CD4-positive, CD25-positive, alpha-beta regulatory T cell (primary cell): ENCODE measurements around the gene RAB39A. TPM values are rescaled to one million over a fixed set of nuclear protein-coding genes. Genes with fewer than 3 reads are reported as not detected.
A peak's percentile ranks its signal among the peaks of the same experiment; 100 is the strongest.
"Not testable (repeated sequence)": the region's sequence is repeated elsewhere in the genome, so short reads cannot be mapped to it uniquely, and the experiment has no call there.

Experiments
- ATAC-seq, 2 donors: fragments of 150-1000 bp; cut with Tn5 transposase; one replicate each; pipeline ENCODE4 v1.10.0; 2021; ENCODE audit warnings: low read depth in 2 of 2, moderate number of reproducible peaks in 2 of 2, moderate library complexity in 1 of 2
- DNase-seq, 3 donors: peaks; one replicate each; pipeline versions ENCODE4 v3.0.0 to v3.0.0-alpha.2; 2012 to 2022; ENCODE audit warnings: mixed read lengths in 1 of 3
- H3K27ac ChIP-seq: one replicate; pipeline ENCODE4 v1.7.0; 2013; ENCODE audit warnings: mild to moderate bottlenecking, low read length; ENCODE audit not compliant: insufficient read depth, poor library complexity, severe bottlenecking
- H3K27me3 ChIP-seq: one replicate; pipeline ENCODE4 v1.7.0; 2013; ENCODE audit warnings: low read length; ENCODE audit not compliant: control insufficient read depth, insufficient read depth
- H3K36me3 ChIP-seq: one replicate; pipeline ENCODE4 v1.7.0; 2013; ENCODE audit warnings: mild to moderate bottlenecking, low read length, moderate library complexity; ENCODE audit not compliant: control insufficient read depth, insufficient read depth
- H3K4me1 ChIP-seq: 2 replicates; pipeline ENCODE4 v1.7.0; 2013; ENCODE audit warnings: mild to moderate bottlenecking, low read length; ENCODE audit not compliant: insufficient read depth, control insufficient read depth, poor library complexity, severe bottlenecking
- H3K4me3 ChIP-seq: one replicate; pipeline ENCODE4 v1.7.0; 2013; ENCODE audit warnings: low read depth, mild to moderate bottlenecking, low read length, moderate library complexity
- H3K9me3 ChIP-seq, 2 experiments: 1 replicate in 1 of 2; 2 replicates in 1 of 2; pipeline ENCODE4 v1.7.0; 2013; ENCODE audit warnings: low read length in 2 of 2, mild to moderate bottlenecking in 1 of 2, moderate library complexity in 1 of 2; ENCODE audit not compliant: control insufficient read depth in 2 of 2
- H3K27ac Mint-ChIP-seq, 3 donors: one replicate each; pipeline ENCODE4 v1.8.0; 2020 to 2022; ENCODE audit warnings: mild to moderate bottlenecking in 3 of 3, mixed read lengths in 3 of 3, moderate library complexity in 2 of 3
- H3K27me3 Mint-ChIP-seq: one replicate; pipeline ENCODE4 v1.8.0; 2022; ENCODE audit warnings: mild to moderate bottlenecking, mixed read lengths
- H3K36me3 Mint-ChIP-seq: one replicate; pipeline ENCODE4 v1.8.0; 2020; ENCODE audit warnings: mixed read lengths
- H3K4me1 Mint-ChIP-seq, 4 donors: one replicate each; pipeline ENCODE4 v1.8.0; 2020 to 2022; ENCODE audit warnings: mixed read lengths in 4 of 4, mild to moderate bottlenecking in 1 of 4
- H3K4me3 Mint-ChIP-seq, 4 donors: one replicate each; pipeline ENCODE4 v1.8.0; 2020 to 2022; ENCODE audit warnings: mild to moderate bottlenecking in 4 of 4, mixed read lengths in 4 of 4, moderate library complexity in 3 of 4
- H3K9me3 Mint-ChIP-seq, 7 donors: one replicate each; pipeline ENCODE4 v1.8.0; 2020 to 2022; ENCODE audit warnings: mixed read lengths in 7 of 7, mild to moderate bottlenecking in 3 of 7, moderate library complexity in 2 of 7
- polyA plus RNA-seq, 4 donors: library from polyadenylated mRNA; unstranded; fragments of 300-500 nt; fragmentation: Illumina TruSeq; gene quantifications; one replicate each; pipeline ENCODE4 v1.2.3, GENCODE V29; 2021
- total RNA-seq: library from RNA; stranded (reverse); gene quantifications from one replicate; pipeline ENCODE4 v1.2.3, GENCODE V29; 2022

Gene RAB39A
- total RNA-seq (not detected), polyA plus RNA-seq (under 1 TPM in 1 of 4 donors, not detected in 3; 0.11 TPM)

GRCh38 chr11:107928046-107928766, at the start of gene RAB39A:
TSS of gene RAB39A (plus strand) at chr11:107928448. CDS start at chr11:107928569, 121 bp downstream.
- Histone ChIP-seq H3K4me3 (peak within 1 kb of the TSS; percentile 55), H3K27ac (no peak within 1 kb of the TSS), H3K9me3 (no peaks in the 10 kb centered on the region), H3K36me3 (no peaks in the 10 kb centered on the region), H3K27me3 (peaks cover 11% of the 10 kb centered on the region), H3K4me1 (peaks cover 15% of the 10 kb centered on the region)
- Mint-ChIP-seq H3K4me1 (peaks cover 3 to 14% (median 6%) of the 10 kb centered on the region in 4 donors), H3K4me3 (peak within 1 kb of the TSS; percentile 29 to 89 (median 64)), H3K36me3 (no peaks in the 10 kb centered on the region), H3K27ac (peak within 1 kb of the TSS in 1 of 3 donors; percentile 46), H3K27me3 (peaks cover 66% of the 10 kb centered on the region), H3K9me3 (peaks cover 0 to 3% (median 0%) of the 10 kb centered on the region in 7 donors)
- DNase-seq, result peak; percentile 48 to 90 (median 52)
- peak; percentile 66 to 75 for ATAC-seq

GRCh38 chr11:107881471-107881870, 46.8 kb upstream of the RAB39A start:
- not testable (repeated sequence) for H3K4me3 ChIP-seq, DNase-seq, H3K4me1 Mint-ChIP-seq, ATAC-seq, H3K4me3 Mint-ChIP-seq, H3K27me3 ChIP-seq, H3K9me3 ChIP-seq, H3K4me1 ChIP-seq, H3K27ac Mint-ChIP-seq, H3K36me3 Mint-ChIP-seq, H3K27ac ChIP-seq, H3K36me3 ChIP-seq, H3K9me3 Mint-ChIP-seq
- H3K27me3 Mint-ChIP-seq, result peaks cover 16% of the 10 kb centered on the region

GRCh38 chr11:107882095-107882820, 46.0 kb upstream of the RAB39A start:
- Histone ChIP-seq H3K4me3 (no peak overlapping the region), H3K36me3 (no peaks in the 10 kb centered on the region), H3K27me3 (no peaks in the 10 kb centered on the region), H3K9me3 (no peaks in the 10 kb centered on the region), H3K27ac (no peak overlapping the region), H3K4me1 (no peaks in the 10 kb centered on the region)
- Mint-ChIP-seq H3K4me3 (no peak overlapping the region), H3K9me3 (peaks cover 0 to 4% (median 0%) of the 10 kb centered on the region in 7 donors), H3K4me1 (peaks cover 0 to 4% (median 0%) of the 10 kb centered on the region in 4 donors), H3K36me3 (no peaks in the 10 kb centered on the region), H3K27ac (no peak overlapping the region), H3K27me3 (peaks cover 20% of the 10 kb centered on the region)
- DNase-seq (no peak), ATAC-seq (no peak)

GRCh38 chr11:107898270-107898669, 30.0 kb upstream of the RAB39A start:
- Mint-ChIP-seq H3K27me3 (peaks cover 4% of the 10 kb centered on the region), H3K4me3 (no peak overlapping the region), H3K4me1 (no peaks in the 10 kb centered on the region), H3K36me3 (no peaks in the 10 kb centered on the region), H3K9me3 (peaks cover 0 to 2% (median 0%) of the 10 kb centered on the region in 7 donors), H3K27ac (no peak overlapping the region)
- Histone ChIP-seq H3K4me1 (no peaks in the 10 kb centered on the region), H3K27me3 (no peaks in the 10 kb centered on the region), H3K36me3 (no peaks in the 10 kb centered on the region), H3K27ac (no peak overlapping the region), H3K9me3 (no peaks in the 10 kb centered on the region), H3K4me3 (no peak overlapping the region)
- ATAC-seq (peak; percentile 57 to 78), DNase-seq (peak in 2 of 3 donors; percentile 31 to 50)

GRCh38 chr11:107908211-107908610, 20.0 kb upstream of the RAB39A start:
- no peaks in the 10 kb centered on the region for H3K9me3 Mint-ChIP-seq
- H3K4me1 ChIP-seq, result no peaks in the 10 kb centered on the region
- H3K36me3 ChIP-seq, result no peaks in the 10 kb centered on the region
- peaks cover 8% of the 10 kb centered on the region for H3K27me3 Mint-ChIP-seq
- H3K27ac Mint-ChIP-seq, result no peak overlapping the region
- no peaks in the 10 kb centered on the region for H3K4me1 Mint-ChIP-seq
- H3K27me3 ChIP-seq, result no peaks in the 10 kb centered on the region
- no peaks in the 10 kb centered on the region for H3K9me3 ChIP-seq
- no peak for ATAC-seq
- no peak for DNase-seq
- no peaks in the 10 kb centered on the region for H3K36me3 Mint-ChIP-seq
- H3K4me3 Mint-ChIP-seq, result no peak overlapping the region
- no peak overlapping the region for H3K4me3 ChIP-seq
- no peak overlapping the region for H3K27ac ChIP-seq

GRCh38 chr11:107912415-107912814, 15.8 kb upstream of the RAB39A start:
- H3K4me1 ChIP-seq, H3K27ac Mint-ChIP-seq, H3K27ac ChIP-seq, H3K4me3 Mint-ChIP-seq, H3K4me1 Mint-ChIP-seq, H3K27me3 Mint-ChIP-seq, H3K9me3 Mint-ChIP-seq, H3K27me3 ChIP-seq, ATAC-seq, DNase-seq, H3K4me3 ChIP-seq, H3K36me3 ChIP-seq, H3K9me3 ChIP-seq, H3K36me3 Mint-ChIP-seq: not testable (repeated sequence)

- H3K36me3 ChIP-seq, result no peaks in the 10 kb centered on the region
- Mint-ChIP-seq H3K36me3 (no peaks in the 10 kb centered on the region), H3K4me1 (peaks cover 0 to 2% (median 0%) of the 10 kb centered on the region in 4 donors), H3K27ac (no peak overlapping the region), H3K9me3 (no peaks in the 10 kb centered on the region), H3K4me3 (no peak overlapping the region), H3K27me3 (peaks cover 16% of the 10 kb centered on the region)
- no peak overlapping the region for H3K4me3 ChIP-seq
- no peaks in the 10 kb centered on the region for H3K9me3 ChIP-seq
- H3K27me3 ChIP-seq, result peaks cover 1% of the 10 kb centered on the region
- DNase-seq (no peak), ATAC-seq (no peak)
- H3K27ac ChIP-seq, result no peak overlapping the region
- no peaks in the 10 kb centered on the region for H3K4me1 ChIP-seq
Measured at GRCh38 chr11:107915229-107915628, 13.0 kb upstream of the RAB39A start.
